ENCODE results near the gene KLF11.

DNA sequence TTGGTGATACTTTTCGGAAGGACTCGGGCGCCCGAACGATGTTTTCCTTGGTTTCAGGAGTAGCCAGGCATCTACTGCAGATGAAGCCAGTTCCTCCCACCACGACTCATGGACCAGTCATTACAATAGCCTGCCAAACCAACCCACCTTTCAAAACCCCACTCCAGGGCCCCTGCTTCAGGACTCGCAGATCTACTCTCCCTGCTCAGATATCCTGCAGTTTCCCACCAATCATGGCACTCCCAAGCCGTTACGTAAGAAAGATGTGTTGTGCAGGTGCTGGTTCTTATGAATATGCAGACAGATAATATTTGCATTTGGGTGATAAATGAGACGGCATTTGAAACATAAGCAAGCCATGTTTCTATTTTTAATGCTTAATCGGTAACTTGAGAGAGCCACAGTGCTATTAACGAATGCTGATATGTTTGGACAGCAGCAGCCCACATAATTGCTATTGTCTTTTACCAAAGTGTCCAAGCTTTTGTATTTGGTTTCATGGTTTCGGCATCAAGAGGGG lies 40.4 kb downstream of the KLF11 start:
- no peak for TF ChIP-seq POLR2A (IDR thresholded peaks at IDR 0.05; ENCODE audit: low read depth, low read length)
- TF ChIP-seq POLR2AphosphoS5 (IDR thresholded peaks at IDR 0.05; ENCODE audit: low read depth, low read length) = no peak
- no peak for TF ChIP-seq SPI1 (IDR thresholded peaks at IDR 0.05; ENCODE audit: low read depth, low read length)
- no peak for TF ChIP-seq TAF1 (IDR thresholded peaks at IDR 0.05; ENCODE audit: low read depth, low read length)
- no peak for TF ChIP-seq PAX5 (IDR thresholded peaks at IDR 0.05; ENCODE audit: insufficient read depth, low read length, severe bottlenecking)
- TF ChIP-seq POU2F2 (IDR thresholded peaks at IDR 0.05; ENCODE audit: low read depth, low read length) = peak; percentile 93

All from GM12891 (cell line).